ENCODE results near the gene MIGA1. TPM values are rescaled to one million over a fixed set of nuclear protein-coding genes. Genes with fewer than 3 reads are reported as not detected.

Gene MIGA1
- total RNA-seq, 1 experiment from 2014 or later: 13.2 TPM

- Mint-ChIP-seq H3K27me3 (ENCODE audit: insufficient read depth, unreplicated experiment) (no peaks in the 10 kb centered on the region), H3K27ac (ENCODE audit: low read depth, unreplicated experiment) (peak overlapping the region; percentile 6)
- TSS peak; percentile 30 for BruUV-seq (replicated peaks)
Measured at GRCh38 chr1:77889671-77890070, 110.2 kb downstream of the MIGA1 start.

GRCh38 chr1:77891200-77891599, 111.8 kb downstream of the MIGA1 start:
- H3K4me3 Mint-ChIP-seq (ENCODE audit: unreplicated experiment): no peak overlapping the region
- H3K27me3 Mint-ChIP-seq (ENCODE audit: insufficient read depth, unreplicated experiment): no peaks in the 10 kb centered on the region
- ChIA-PET CTCF (no interaction called here), POLR2A (no interaction called here)
- no peak overlapping the region for H3K27ac Mint-ChIP-seq (ENCODE audit: low read depth, unreplicated experiment)
- peaks cover 13% of the 10 kb centered on the region for H3K36me3 Mint-ChIP-seq (ENCODE audit: insufficient read depth, unreplicated experiment)
- DNase-seq (ENCODE audit: unreplicated experiment): no peak
- no peak for TF ChIP-seq CTCF (IDR thresholded peaks at IDR 0.05; ENCODE audit: unreplicated experiment)
- intact Hi-C loops (cut with micrococcal nuclease): no loop called here
- BruUV-seq (replicated peaks): no TSS peak
- H3K9me3 Mint-ChIP-seq (ENCODE audit: unreplicated experiment): no peaks in the 10 kb centered on the region
- H3K4me1 Mint-ChIP-seq (ENCODE audit: insufficient read depth, unreplicated experiment): peaks cover 6% of the 10 kb centered on the region

More at GRCh38 chr1:77889671-77890070, 110.2 kb downstream of the MIGA1 start:
- ChIA-PET POLR2A (interaction anchor here (0.6 to 3.0 kb wide), 6 partner anchors 10 to 1815 kb away, joined by 3 to 15 read pairs (median 7); partner anchors contain the start of gene ZZZ3), CTCF (no interaction called here)
- H3K9me3 Mint-ChIP-seq (ENCODE audit: unreplicated experiment): no peaks in the 10 kb centered on the region
- TF ChIP-seq CTCF (IDR thresholded peaks at IDR 0.05; ENCODE audit: unreplicated experiment): no peak
- DNase-seq (ENCODE audit: unreplicated experiment): peak; percentile 52
- peak overlapping the region; percentile 78 for H3K4me3 Mint-ChIP-seq (ENCODE audit: unreplicated experiment)
- intact Hi-C loops (cut with micrococcal nuclease): loop anchor here (5.0 to 10.0 kb wide), 2 partner anchors 55 to 132 kb away; partner anchors contain the start of gene USP33
- peaks cover 13% of the 10 kb centered on the region for H3K36me3 Mint-ChIP-seq (ENCODE audit: insufficient read depth, unreplicated experiment)
- peaks cover 6% of the 10 kb centered on the region for H3K4me1 Mint-ChIP-seq (ENCODE audit: insufficient read depth, unreplicated experiment)

GRCh38 chr1:77899647-77900320, 120.3 kb downstream of the MIGA1 start:
- ChIA-PET CTCF (interaction anchor here (0.6 to 2.1 kb wide), 19 partner anchors 15 to 365 kb away, joined by 3 to 24 read pairs (median 4); no protein-coding TSS in a partner anchor), POLR2A (interaction anchor here (0.6 to 1.9 kb wide), 9 partner anchors 8 to 166 kb away, joined by 3 to 7 read pairs (median 3); no protein-coding TSS in a partner anchor)
- Mint-ChIP-seq H3K4me1 (ENCODE audit: insufficient read depth, unreplicated experiment) (peaks cover 13% of the 10 kb centered on the region), H3K27me3 (ENCODE audit: insufficient read depth, unreplicated experiment) (no peaks in the 10 kb centered on the region), H3K4me3 (ENCODE audit: unreplicated experiment) (no peak overlapping the region), H3K27ac (ENCODE audit: low read depth, unreplicated experiment) (peak overlapping the region; percentile 62), H3K36me3 (ENCODE audit: insufficient read depth, unreplicated experiment) (no peaks in the 10 kb centered on the region), H3K9me3 (ENCODE audit: unreplicated experiment) (no peaks in the 10 kb centered on the region)
- DNase-seq (ENCODE audit: unreplicated experiment): peak; percentile 28
- no TSS peak for BruUV-seq (replicated peaks)
- no peak for TF ChIP-seq CTCF (IDR thresholded peaks at IDR 0.05; ENCODE audit: unreplicated experiment)
- intact Hi-C loops (cut with micrococcal nuclease): loop anchor here (1.0 to 10.0 kb wide), 5 partner anchors 74 to 751 kb away; no protein-coding TSS in a partner anchor

GRCh38 chr1:77900687-77901293, 121.3 kb downstream of the MIGA1 start:
- POLR2A ChIA-PET: interaction anchor here (1.0 to 1.9 kb wide), 5 partner anchors 11 to 144 kb away, joined by 3 to 7 read pairs (median 5); partner anchors contain the start of gene NEXN
- CTCF ChIA-PET: interaction anchor here (0.6 to 2.1 kb wide), 14 partner anchors 15 to 382 kb away, joined by 3 to 24 read pairs (median 5); no protein-coding TSS in a partner anchor
- H3K4me1 Mint-ChIP-seq (ENCODE audit: insufficient read depth, unreplicated experiment): peaks cover 17% of the 10 kb centered on the region

More at GRCh38 chr1:77900687-77901293, 121.3 kb downstream of the MIGA1 start:
- H3K27me3 Mint-ChIP-seq (ENCODE audit: insufficient read depth, unreplicated experiment): no peaks in the 10 kb centered on the region
- peak; percentile 66 for DNase-seq (ENCODE audit: unreplicated experiment)
- no peak overlapping the region for H3K4me3 Mint-ChIP-seq (ENCODE audit: unreplicated experiment)
- no TSS peak for BruUV-seq (replicated peaks)
- H3K36me3 Mint-ChIP-seq (ENCODE audit: insufficient read depth, unreplicated experiment): no peaks in the 10 kb centered on the region
- no peaks in the 10 kb centered on the region for H3K9me3 Mint-ChIP-seq (ENCODE audit: unreplicated experiment)
- TF ChIP-seq CTCF (IDR thresholded peaks at IDR 0.05; ENCODE audit: unreplicated experiment): peak; percentile 85
- H3K27ac Mint-ChIP-seq (ENCODE audit: low read depth, unreplicated experiment): no peak overlapping the region
- intact Hi-C loops (cut with micrococcal nuclease): loop anchor here (1.0 to 10.0 kb wide), 5 partner anchors 75 to 752 kb away; no protein-coding TSS in a partner anchor

All from MCF 10A (cell line).